Aorta (tissue), 5 donors: ENCODE measurements around the gene TMEFF2. TPM values are rescaled to one million over a fixed set of nuclear protein-coding genes. Genes with fewer than 3 reads are reported as not detected.

ENCODE experiments used
- ATAC-seq: fragments of 200-7000 bp; cut with Tn5 transposase; one replicate; pipeline ENCODE4 v1.9.1; 2022; ENCODE audit warnings: moderate library complexity; ENCODE audit not compliant: low FRiP score
- DNase-seq, 2 donors: peaks; one replicate each; pipeline ENCODE4 v3.0.0-alpha.2; 2020
- H3K27ac ChIP-seq, 2 donors: one replicate each; pipeline ENCODE4 v1.5.1; 2013; ENCODE audit warnings: low read length in 2 of 2, mild to moderate bottlenecking in 2 of 2, moderate library complexity in 2 of 2, control low read depth in 1 of 2, inconsistent platforms in 1 of 2, low read depth in 1 of 2
- H3K27me3 ChIP-seq, 2 donors: one replicate each; pipeline ENCODE4 v1.6.1; 2013; ENCODE audit warnings: control low read depth in 1 of 2, low read length in 1 of 2, mild to moderate bottlenecking in 1 of 2, moderate library complexity in 1 of 2; ENCODE audit not compliant: insufficient read depth in 2 of 2, control insufficient read depth in 1 of 2
- H3K36me3 ChIP-seq, 2 donors: one replicate each; pipeline ENCODE4 v1.6.1; 2013; ENCODE audit warnings: control low read depth in 1 of 2, low read length in 1 of 2, mild to moderate bottlenecking in 1 of 2; ENCODE audit not compliant: insufficient read depth in 2 of 2, control insufficient read depth in 1 of 2
- H3K4me1 ChIP-seq, 2 donors: one replicate each; pipeline ENCODE4 v1.6.1; 2013; ENCODE audit warnings: low read length in 2 of 2, control low read depth in 1 of 2, mild to moderate bottlenecking in 1 of 2, moderate library complexity in 1 of 2; ENCODE audit not compliant: insufficient read depth in 2 of 2, control insufficient read depth in 1 of 2
- H3K4me3 ChIP-seq, 2 donors: one replicate each; pipeline ENCODE4 v1.5.1; 2013; ENCODE audit warnings: low read length in 2 of 2, control low read depth in 1 of 2, mild to moderate bottlenecking in 1 of 2
- H3K9me3 ChIP-seq: one replicate; pipeline ENCODE4 v1.6.1; 2013; ENCODE audit warnings: mild to moderate bottlenecking, low read length; ENCODE audit not compliant: control insufficient read depth
- WGBS, 2 donors: extraction: QIAGEN DNeasy Blood & Tissue Kit; methylation state at CpG; one replicate each; pipeline ENCODE4 v1.1.7; 2013; 5-methylcytosine and 5-hydroxymethylcytosine counted together
- intact Hi-C, 2 donors: fragments of 100-400 bp; cut with DNase I; formaldehyde crosslinking; loops; one replicate each; pipeline versions ENCODE4 v1.14.2 to v1.15.0; 2022
- polyA plus RNA-seq, 2 donors: library from polyadenylated mRNA; stranded (reverse); fragments of 200-250 nt; gene quantifications; one replicate each; pipeline ENCODE4 v1.2.3, GENCODE V29; 2013
- total RNA-seq, 2 donors: library from RNA; stranded (reverse); fragmentation: NEBNext Ultra II Directional; extraction: Animal tissue kit (Norgen Biotek cat#: 25700); gene quantifications; one replicate each; pipeline ENCODE4 v1.2.1, GENCODE V29; 2021
- donor health status: healthy with polysubstance abuse.
- donor health status: Bipolar disorder and iron deficiency.
- donor health status: DM: no; HTN: no; CAD: no.
- donor health status: DM: no; HTN: no; CAD: no.
- donor health status: DM: yes; HTN: yes; CAD: no.

TMEFF2 gene
- total and polyA plus RNA-seq, 4 donors, result 0.12 TPM; not detected in 3

GRCh38 chr2:192000196-192000980, 194.3 kb downstream of the TMEFF2 start:
- no peaks in the 10 kb centered on the region for H3K4me1 ChIP-seq
- no peak for ATAC-seq
- no peaks in the 10 kb centered on the region for H3K9me3 ChIP-seq
- H3K27me3 ChIP-seq, result no peaks in the 10 kb centered on the region
- DNase-seq, result no peak
- no peaks in the 10 kb centered on the region for H3K36me3 ChIP-seq
- intact Hi-C loops, result no loop called here
- no peak overlapping the region for H3K4me3 ChIP-seq
- WGBS, 2 donors, result 97 to 100% methylated on average over 1 of the region's 1 CpG
- no peak overlapping the region for H3K27ac ChIP-seq

DNA sequence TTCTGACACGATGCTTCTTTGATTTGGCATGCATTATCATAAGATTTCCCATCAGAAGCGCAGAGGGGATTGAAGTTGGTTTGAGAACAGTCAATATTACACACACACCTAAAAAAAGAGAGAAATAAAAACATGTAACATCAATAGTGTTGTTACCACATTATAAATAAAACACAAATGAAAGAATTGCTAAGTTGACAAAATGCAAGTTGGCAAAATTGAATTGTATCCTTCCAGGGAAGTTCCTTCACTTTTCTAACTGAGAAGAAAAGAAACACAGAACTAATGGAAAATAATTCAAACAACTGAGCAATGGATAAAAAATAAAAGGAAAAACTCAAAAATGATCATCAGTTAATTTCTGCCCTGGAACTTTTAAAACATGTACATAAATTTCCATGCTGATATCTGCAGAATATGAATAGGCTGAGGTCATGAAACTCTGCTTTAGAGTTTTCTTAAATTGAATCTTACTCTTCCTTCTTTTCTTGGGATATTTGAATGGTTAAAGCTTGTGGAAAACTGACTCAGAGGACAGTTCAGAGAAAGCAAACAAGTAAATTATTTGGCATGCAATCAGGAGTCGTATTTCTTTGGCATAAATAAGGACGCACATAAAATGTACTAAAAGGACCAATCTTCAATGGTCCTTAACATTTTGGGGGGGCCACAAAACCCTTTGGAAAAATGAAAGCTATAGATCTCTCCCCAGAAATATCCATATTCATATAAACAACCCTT, 195.5 kb downstream of the TMEFF2 start:
- H3K27me3 ChIP-seq, result no peaks in the 10 kb centered on the region
- ATAC-seq, result no peak
- 80 to 84% methylated on average over 4 of the region's 4 CpGs for WGBS, 2 donors

GRCh38 chr2:191995285-191995684, 199.4 kb downstream of the TMEFF2 start:
- no peak overlapping the region for H3K4me3 ChIP-seq
- WGBS, 2 donors, result 83 to 84% methylated on average over 2 of the region's 2 CpGs
- no peaks in the 10 kb centered on the region for H3K36me3 ChIP-seq
- no peaks in the 10 kb centered on the region for H3K4me1 ChIP-seq
- H3K9me3 ChIP-seq, result no peaks in the 10 kb centered on the region
- DNase-seq, result no peak
- H3K27me3 ChIP-seq, result no peaks in the 10 kb centered on the region
- ATAC-seq, result no peak
- no peak overlapping the region for H3K27ac ChIP-seq
- intact Hi-C loops, result no loop called here

More for the DNA sequence above, 195.5 kb downstream of the TMEFF2 start:
- Histone ChIP-seq H3K9me3 (no peaks in the 10 kb centered on the region), H3K4me1 (no peaks in the 10 kb centered on the region), H3K36me3 (no peaks in the 10 kb centered on the region), H3K4me3 (no peak overlapping the region), H3K27ac (no peak overlapping the region)
- DNase-seq, result no peak
- intact Hi-C loops, result no loop called here

- no peaks in the 10 kb centered on the region for H3K27me3 ChIP-seq
- H3K36me3 ChIP-seq, result no peaks in the 10 kb centered on the region
- 74% methylated on average over 2 of the region's 2 CpGs for WGBS, 2 donors
- H3K27ac ChIP-seq, result no peak overlapping the region
- no peak for DNase-seq
- no peak for ATAC-seq
- H3K4me3 ChIP-seq, result no peak overlapping the region
- no peaks in the 10 kb centered on the region for H3K9me3 ChIP-seq
- intact Hi-C loops, result no loop called here
- H3K4me1 ChIP-seq, result no peaks in the 10 kb centered on the region
Observed at GRCh38 chr2:191994749-191995148, 200.0 kb downstream of the TMEFF2 start.

GRCh38 chr2:191991442-191991841, 203.3 kb downstream of the TMEFF2 start:
- intact Hi-C loops, result no loop called here
- no peaks in the 10 kb centered on the region for H3K36me3 ChIP-seq
- no peaks in the 10 kb centered on the region for H3K9me3 ChIP-seq
- H3K27ac ChIP-seq, result no peak overlapping the region
- ATAC-seq (no peak), DNase-seq (no peak)
- H3K4me3 ChIP-seq, result no peak overlapping the region
- 88% methylated on average over 5 of the region's 5 CpGs for WGBS, 2 donors
- H3K4me1 ChIP-seq, result no peaks in the 10 kb centered on the region
- no peaks in the 10 kb centered on the region for H3K27me3 ChIP-seq

DNA sequence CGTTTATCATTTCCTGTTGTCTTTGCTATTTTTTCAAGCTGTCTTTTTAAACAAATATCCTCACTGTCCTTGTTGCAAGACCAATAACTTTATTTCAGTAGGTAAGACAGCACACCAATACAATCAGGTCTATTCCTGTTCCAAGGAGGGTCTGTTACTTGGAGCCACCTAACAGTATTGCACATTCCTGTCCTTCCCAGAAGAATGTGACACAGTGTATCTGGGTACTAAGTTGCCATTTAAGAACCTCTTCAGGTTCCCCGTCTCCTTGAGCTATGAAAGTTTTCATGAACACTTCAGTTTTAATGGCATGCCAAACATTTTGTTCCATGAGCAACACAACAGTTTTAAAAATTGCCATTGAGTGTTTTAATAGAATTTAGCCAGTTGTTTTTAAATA, 209.0 kb downstream of the TMEFF2 start:
- no peaks in the 10 kb centered on the region for H3K9me3 ChIP-seq
- no peaks in the 10 kb centered on the region for H3K36me3 ChIP-seq
- whole genome bisulfite sequencing, 2 donors, result 42 to 51% methylated on average over 2 of the region's 2 CpGs
- no peaks in the 10 kb centered on the region for H3K27me3 ChIP-seq
- H3K27ac ChIP-seq, result no peak overlapping the region
- DNase-seq, result no peak
- intact Hi-C loops, result no loop called here
- no peak overlapping the region for H3K4me3 ChIP-seq
- no peak for ATAC-seq
- no peaks in the 10 kb centered on the region for H3K4me1 ChIP-seq

DNA sequence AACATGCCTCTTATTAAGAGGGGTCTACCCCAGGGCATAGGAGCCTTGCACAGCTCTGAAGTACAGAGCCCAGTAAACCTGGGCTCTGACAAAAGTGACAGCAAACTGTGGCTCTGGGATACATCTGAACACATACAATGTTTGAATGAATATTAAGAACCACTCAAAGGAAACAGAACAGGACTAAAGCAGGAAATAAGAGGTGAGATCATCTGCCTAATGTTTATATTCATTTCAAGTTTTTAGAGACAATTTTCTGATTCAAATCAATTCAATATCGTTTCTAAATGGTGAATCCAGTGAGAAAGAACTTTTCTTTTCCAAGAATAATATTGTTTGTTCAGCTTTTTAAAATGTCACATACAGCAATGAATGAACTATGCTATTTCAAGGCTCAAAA, 211.1 kb downstream of the TMEFF2 start:
- 2 to 3% methylated on average over 1 of the region's 1 CpG for WGBS, 2 donors
- Histone ChIP-seq H3K9me3 (no peaks in the 10 kb centered on the region), H3K27ac (no peak overlapping the region), H3K36me3 (no peaks in the 10 kb centered on the region), H3K4me1 (no peaks in the 10 kb centered on the region), H3K27me3 (no peaks in the 10 kb centered on the region), H3K4me3 (no peak overlapping the region)
- intact Hi-C loops, result no loop called here
- DNase-seq (no peak), ATAC-seq (no peak)

GRCh38 chr2:191983186-191983585, 211.5 kb downstream of the TMEFF2 start:
- no peak for ATAC-seq

DNA sequence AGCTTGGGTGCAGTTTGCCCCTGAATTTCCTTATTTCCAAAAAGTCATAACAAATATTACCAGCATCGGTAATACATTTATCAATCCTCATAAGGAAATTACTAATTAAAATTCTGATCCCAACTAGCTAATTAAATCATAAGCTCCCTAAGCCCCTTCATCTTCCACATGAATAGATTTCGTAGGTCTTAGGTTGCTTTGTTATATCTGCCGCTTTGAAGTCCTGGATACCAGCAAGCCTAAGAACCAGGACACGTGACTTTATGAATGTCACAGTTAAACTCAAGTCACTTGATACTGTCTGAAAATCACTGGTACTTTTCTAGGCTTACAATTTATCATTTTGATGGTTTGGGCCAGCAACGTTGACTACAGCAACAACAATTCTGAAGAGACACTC, 213.0 kb downstream of the TMEFF2 start:
- Histone ChIP-seq H3K27ac (no peak overlapping the region), H3K4me3 (no peak overlapping the region), H3K36me3 (no peaks in the 10 kb centered on the region), H3K27me3 (no peaks in the 10 kb centered on the region), H3K9me3 (peaks cover 1% of the 10 kb centered on the region), H3K4me1 (no peaks in the 10 kb centered on the region)
- ATAC-seq (no peak), DNase-seq (no peak)
- intact Hi-C loops, result no loop called here
- 90 to 91% methylated on average over 5 of the region's 5 CpGs for WGBS, 2 donors

More at GRCh38 chr2:191983186-191983585, 211.5 kb downstream of the TMEFF2 start:
- no peaks in the 10 kb centered on the region for H3K4me1 ChIP-seq
- H3K27me3 ChIP-seq, result no peaks in the 10 kb centered on the region
- no peak for DNase-seq
- no peaks in the 10 kb centered on the region for H3K36me3 ChIP-seq
- no peak overlapping the region for H3K27ac ChIP-seq
- no peaks in the 10 kb centered on the region for H3K9me3 ChIP-seq
- H3K4me3 ChIP-seq, result no peak overlapping the region
- intact Hi-C loops, result no loop called here
